Mesenteric fat pad (tissue), 1 donor: ENCODE data around the gene RNASE3. TPM values are rescaled to one million over a fixed set of nuclear protein-coding genes. Genes with fewer than 3 reads are reported as not detected.
"Not testable (repeated sequence)": the region's sequence is repeated elsewhere in the genome, so short reads cannot be mapped to it uniquely, and the experiment has no call there.

ENCODE experiments used
- DNase-seq: peaks from one replicate; pipeline ENCODE4 v3.0.0-alpha.2; 2020; ENCODE audit warnings: low spot score
- total RNA-seq: library from RNA; stranded (reverse); fragmentation: NEBNext Ultra II Directional; extraction: Animal tissue kit (Norgen Biotek cat#: 25700); gene quantifications from one replicate; pipeline ENCODE4 v1.2.1, GENCODE V29; 2021
- donor health status: DM: yes; HTN: yes; CAD: no.

RNASE3 gene
- total RNA-seq, 1 donor from 2014 or later, result 0.80 TPM

DNA sequence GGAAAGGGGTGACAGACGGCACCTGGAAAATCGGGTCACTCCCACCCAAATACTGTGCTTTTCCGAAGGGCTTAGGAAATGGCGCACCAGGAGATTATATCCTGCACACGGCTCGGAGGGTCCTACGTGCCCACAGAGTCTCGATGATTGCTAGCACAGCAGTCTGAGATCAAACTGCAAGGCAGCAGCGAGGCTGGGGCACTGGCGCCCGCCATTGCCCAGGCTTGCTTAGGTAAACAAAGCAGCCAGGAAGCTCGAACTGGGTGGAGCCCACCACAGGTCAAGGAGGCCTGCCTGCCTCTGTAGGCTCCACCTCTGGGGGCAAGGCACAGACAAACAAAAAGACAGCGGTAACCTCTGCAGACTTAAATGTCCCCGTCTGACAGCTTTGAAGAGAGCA is 19.6 kb downstream of the RNASE3 start:
- not testable (repeated sequence) for DNase-seq

DNA sequence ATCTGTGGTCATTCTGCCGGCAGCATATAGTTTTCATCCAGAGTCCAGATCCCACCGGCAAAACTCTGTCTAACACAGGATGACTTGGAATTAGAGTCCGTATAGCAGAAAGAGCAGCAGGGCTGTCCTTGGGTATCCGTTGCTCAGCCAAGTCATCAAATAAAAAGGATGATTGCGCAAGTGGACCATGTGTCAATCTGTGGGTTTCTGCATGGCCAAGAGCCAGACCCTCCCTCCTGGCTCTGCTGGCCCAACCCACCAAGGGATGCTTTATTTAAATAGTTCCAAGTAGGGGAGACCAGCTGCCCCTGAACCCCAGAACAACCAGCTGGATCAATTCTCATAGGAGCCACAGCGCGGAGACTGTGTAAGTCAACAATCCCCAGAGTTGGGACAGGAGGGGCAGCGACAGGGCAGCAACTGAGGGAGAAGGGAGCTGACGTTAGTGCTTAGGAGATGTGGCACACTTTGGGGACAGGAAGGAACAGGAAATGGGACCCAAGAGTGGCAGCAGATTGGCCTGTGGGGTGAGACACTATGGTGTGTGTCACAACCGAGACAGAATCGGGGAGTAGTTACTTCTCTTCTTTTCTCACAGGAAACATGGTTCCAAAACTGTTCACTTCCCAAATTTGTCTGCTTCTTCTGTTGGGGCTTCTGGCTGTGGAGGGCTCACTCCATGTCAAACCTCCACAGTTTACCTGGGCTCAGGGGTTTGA is 28.0 kb downstream of the RNASE3 start:
- not testable (repeated sequence) for DNase-seq

DNA sequence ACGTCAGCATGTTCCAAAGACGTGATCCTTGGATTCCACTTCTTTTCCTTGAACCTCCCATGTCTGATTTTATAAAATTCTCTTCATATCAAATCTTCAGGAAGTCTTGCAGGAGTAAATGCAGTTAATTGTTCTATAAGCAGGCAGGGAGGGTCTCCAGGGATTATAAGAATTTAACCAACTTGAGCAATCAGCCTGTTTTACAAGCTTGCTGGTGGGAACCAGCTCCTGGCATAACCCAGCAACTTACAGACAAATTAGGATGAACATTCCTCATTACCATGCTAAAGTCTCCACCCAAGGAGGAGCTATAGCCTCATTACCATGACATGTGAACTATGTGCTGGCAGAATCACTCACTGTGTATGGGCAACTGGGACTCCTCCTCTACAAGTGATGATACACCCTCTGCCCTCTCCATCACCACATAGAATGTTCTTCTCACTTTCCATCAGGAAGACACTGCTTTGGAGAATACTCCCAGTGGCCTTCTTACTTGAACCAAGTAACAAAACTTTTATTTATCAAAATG is 32.6 kb downstream of the RNASE3 start:
- DNase-seq, result not testable (repeated sequence)

DNA sequence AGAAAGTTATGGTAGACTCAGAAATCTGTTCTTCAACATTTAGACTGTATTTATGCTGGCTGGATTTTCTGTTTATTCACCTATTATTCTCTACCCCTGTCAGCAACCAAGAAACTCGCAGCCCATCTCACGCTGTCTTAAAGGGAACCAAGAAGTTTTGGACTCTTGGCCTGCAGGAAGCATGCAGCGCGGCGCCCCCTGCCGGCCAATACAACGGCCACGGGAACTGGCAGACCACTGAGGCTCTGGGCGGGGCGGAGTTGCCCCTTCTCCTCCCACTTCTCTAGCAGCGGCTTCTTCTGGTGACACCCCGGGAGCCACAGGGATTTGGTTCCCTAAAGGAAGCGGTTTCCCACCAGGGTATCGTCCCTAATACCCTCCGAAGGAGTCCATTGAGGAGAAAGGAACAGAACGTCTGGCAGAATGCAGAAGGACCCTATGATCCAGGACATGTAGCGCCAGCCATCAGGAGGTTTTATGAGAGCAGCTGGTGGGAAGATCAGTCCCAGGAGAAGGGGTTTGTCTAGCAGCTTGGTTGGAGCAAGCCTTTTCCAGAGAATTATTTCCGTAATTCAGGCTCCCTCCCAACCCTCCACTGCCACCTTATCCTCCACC is 43.1 kb downstream of the RNASE3 start:
- DNase-seq, result no peak

DNA sequence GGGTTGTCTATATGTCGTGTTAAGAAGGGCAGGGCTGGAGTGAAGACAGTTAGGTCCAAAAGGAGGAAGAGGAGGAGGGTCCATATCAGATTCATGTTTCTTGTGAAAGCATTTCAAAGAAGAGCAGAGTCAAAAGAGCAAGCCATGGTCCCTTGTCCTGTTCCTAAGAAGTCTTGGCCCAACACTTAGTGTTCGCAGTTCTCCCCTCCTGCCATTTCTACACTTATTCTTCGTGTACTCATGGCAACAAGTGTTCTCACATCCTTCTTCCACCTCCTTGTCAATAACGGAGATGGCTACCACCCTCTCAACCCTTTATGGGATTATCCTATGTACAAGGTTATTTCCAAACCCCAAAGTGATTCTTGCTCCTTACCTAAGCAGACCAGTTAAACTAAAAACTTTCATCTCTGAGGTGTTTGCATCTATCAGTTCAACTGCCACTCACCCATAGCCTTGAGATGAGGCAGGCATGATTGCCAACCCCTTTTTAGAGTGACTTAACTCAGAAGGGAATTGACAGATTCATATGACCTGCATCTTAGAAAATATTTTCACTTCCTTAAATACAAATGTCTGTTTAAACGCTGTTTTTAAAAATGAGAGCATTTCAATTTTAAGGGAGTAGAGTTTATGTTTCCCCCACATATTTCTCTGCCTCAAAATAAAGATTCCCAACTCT is 44.3 kb downstream of the RNASE3 start:
- DNase-seq, result no peak

Other genes starting within 250 kb of the RNASE3 start
- not detected for gene OR6S1, start 249.7 kb upstream of the RNASE3 start, total RNA-seq
- gene RNASE4, start 206.8 kb upstream of the RNASE3 start, total RNA-seq, result 67.0 TPM
- 38.9 TPM for gene ANG, start 202.6 kb upstream of the RNASE3 start, total RNA-seq
- not detected for gene EDDM3A, start 145.5 kb upstream of the RNASE3 start, total RNA-seq
- not detected for gene EDDM3B, start 123.0 kb upstream of the RNASE3 start, total RNA-seq
- gene RNASE6, start 110.1 kb upstream of the RNASE3 start, total RNA-seq, result 19.3 TPM
- gene RNASE1, start 88.5 kb upstream of the RNASE3 start, total RNA-seq, result 641 TPM
- gene RNASE2, start 64.1 kb downstream of the RNASE3 start, total RNA-seq, result 8.7 TPM
- 31.6 TPM for gene METTL17, start 98.6 kb downstream of the RNASE3 start, total RNA-seq
- gene SLC39A2, start 107.9 kb downstream of the RNASE3 start, total RNA-seq, result not detected
- 120 TPM for gene NDRG2, start 133.7 kb downstream of the RNASE3 start, total RNA-seq
- gene TPPP2, start 138.8 kb downstream of the RNASE3 start, total RNA-seq, result not detected
- gene RNASE13, start 143.4 kb downstream of the RNASE3 start, total RNA-seq, result not detected
- 0.39 TPM for gene RNASE7, start 151.0 kb downstream of the RNASE3 start, total RNA-seq
- not detected for gene RNASE8, start 166.4 kb downstream of the RNASE3 start, total RNA-seq
- gene ARHGEF40, start 178.9 kb downstream of the RNASE3 start, total RNA-seq, result 81.1 TPM
- 80.6 TPM for gene ZNF219, start 207.3 kb downstream of the RNASE3 start, total RNA-seq
- gene TMEM253, start 209.7 kb downstream of the RNASE3 start, total RNA-seq, result 2.2 TPM